ENCODE measurements around the gene PACSIN1. TPM values are rescaled to one million over a fixed set of nuclear protein-coding genes. Genes with fewer than 3 reads are reported as not detected.

Gene PACSIN1
- total RNA-seq, 1 experiment from 2014 or later = 5.0 TPM

- Histone ChIP-seq H3K9me3 (ENCODE audit: control insufficient read depth in 1 of 2, insufficient read depth in 1 of 2, low read depth in 1 of 2, low read length in 2 of 2) (peaks cover 0 to 6% of the 10 kb centered on the region in 2 experiments; a peak in 1 of 4 replicates), H3K4me3 (replicated peaks in 1 of 2; ENCODE audit: low read depth in 1 of 2, low read length in 2 of 2) (no peak within 1 kb of the TSS), H3K9me2 (ENCODE audit: insufficient read depth) (no peaks in the 10 kb centered on the region), H3K4me1 (ENCODE audit: control insufficient read depth in 1 of 2, insufficient read depth in 2 of 2, low read length in 2 of 2) (peaks cover 0 to 8% of the 10 kb centered on the region in 2 experiments; a peak in 2 of 4 replicates), H3K4me2 (ENCODE audit: low read length) (no peak within 1 kb of the TSS), H3K9ac (ENCODE audit: low read length) (no peak within 1 kb of the TSS), H2AFZ (ENCODE audit: low read depth, low read length, poor library complexity, severe bottlenecking) (no peak within 1 kb of the TSS), H4K20me1 (ENCODE audit: insufficient read depth) (no peaks in the 10 kb centered on the region), H3K27ac (ENCODE audit: low read depth, low read length) (no peak within 1 kb of the TSS), H3K27me3 (ENCODE audit: insufficient read depth, low read length) (no peaks in the 10 kb centered on the region), H3K79me2 (ENCODE audit: insufficient read depth, low read length) (no peaks in the 10 kb centered on the region), H3K36me3 (ENCODE audit: control insufficient read depth in 1 of 2, insufficient read depth in 2 of 2, low read length in 2 of 2) (no peaks in the 10 kb centered on the region)
- ChIA-PET CTCF (no interaction called here), POLR2A (no interaction called here), RAD21 (ENCODE audit: low non-redundant PET in 1 of 2, low total read pairs in 2 of 2, uncharacterized antibody in 2 of 2, unreplicated experiment in 2 of 2) (no interaction called here)
- ATAC-seq (peak; percentile 51; the same call in 1 of the 2 replicates), DNase-seq (ENCODE audit: low read depth, low spot score) (no peak)
- no TSS peak for BruUV-seq (replicated peaks)
- TF ChIP-seq ZFX (IDR thresholded peaks at IDR 0.05) (no peak), CTCF (IDR thresholded peaks at IDR 0.05 in 2 of 3, conservative IDR thresholded peaks at IDR 0.05 in 1 of 3; ENCODE audit: borderline replicate concordance in 1 of 3, insufficient read depth in 1 of 3, low read depth in 2 of 3, low read length in 2 of 3) (0 out of 6 replicates have a peak, but pooled peaks of 1 of the 3 experiments have one; percentile 1)
- intact Hi-C loops (cut with micrococcal nuclease) = no loop called here
These were observed 90.2 kb downstream of the PACSIN1 start, which contains the start of gene SPDEF for GRCh38 chr6:34556031-34556471. SPDEF (minus strand) TSS chr6:34556329; CDS start chr6:34544455, 11,874 bp downstream.

GRCh38 chr6:34556493-34556892 is 90.6 kb downstream of the PACSIN1 start:
- peaks cover 0 to 11% of the 10 kb centered on the region in 2 experiments; a peak in 2 of 4 replicates for H3K4me1 ChIP-seq (ENCODE audit: control insufficient read depth in 1 of 2, insufficient read depth in 2 of 2, low read length in 2 of 2)
- H4K20me1 ChIP-seq (ENCODE audit: insufficient read depth) = no peaks in the 10 kb centered on the region
- H3K9me3 ChIP-seq (ENCODE audit: control insufficient read depth in 1 of 2, insufficient read depth in 1 of 2, low read depth in 1 of 2, low read length in 2 of 2) = peaks cover 0 to 6% of the 10 kb centered on the region in 2 experiments; a peak in 1 of 4 replicates
- H3K36me3 ChIP-seq (ENCODE audit: control insufficient read depth in 1 of 2, insufficient read depth in 2 of 2, low read length in 2 of 2) = no peaks in the 10 kb centered on the region
- H3K9ac ChIP-seq (ENCODE audit: low read length) = no peak overlapping the region
- ChIA-PET POLR2A (no interaction called here), RAD21 (ENCODE audit: low non-redundant PET in 1 of 2, low total read pairs in 2 of 2, uncharacterized antibody in 2 of 2, unreplicated experiment in 2 of 2) (no interaction called here), CTCF (no interaction called here)
- no TSS peak for BruUV-seq (replicated peaks)
- no peak for ATAC-seq
- H3K79me2 ChIP-seq (ENCODE audit: insufficient read depth, low read length) = no peaks in the 10 kb centered on the region
- no peak overlapping the region for H2AFZ ChIP-seq (ENCODE audit: low read depth, low read length, poor library complexity, severe bottlenecking)
- H3K4me2 ChIP-seq (ENCODE audit: low read length) = no peak overlapping the region
- H3K27me3 ChIP-seq (ENCODE audit: insufficient read depth, low read length) = no peaks in the 10 kb centered on the region
- intact Hi-C loops (cut with micrococcal nuclease) = no loop called here
- H3K27ac ChIP-seq (ENCODE audit: low read depth, low read length) = no peak overlapping the region
- no peak for DNase-seq (ENCODE audit: low read depth, low spot score)
- no peak overlapping the region for H3K4me3 ChIP-seq (replicated peaks in 1 of 2; ENCODE audit: low read depth in 1 of 2, low read length in 2 of 2)
- H3K9me2 ChIP-seq (ENCODE audit: insufficient read depth) = no peaks in the 10 kb centered on the region
- TF ChIP-seq EGR1 (IDR thresholded peaks at IDR 0.05; ENCODE audit: low read depth) = no peak
- no peak for TF ChIP-seq ZFX (IDR thresholded peaks at IDR 0.05)
- no peak for TF ChIP-seq RAD21 (IDR thresholded peaks at IDR 0.05; ENCODE audit: low read depth)
- no peak for TF ChIP-seq ZNF274 (IDR thresholded peaks at IDR 0.05; ENCODE audit: low read depth, low read length)
- TF ChIP-seq EZH2 (IDR thresholded peaks at IDR 0.05) = no peak
- no peak for TF ChIP-seq TCF7L2 (IDR thresholded peaks at IDR 0.05; ENCODE audit: borderline replicate concordance, extremely low read depth, insufficient read depth, insufficient read length)
- no peak for TF ChIP-seq FOSL1 (IDR thresholded peaks at IDR 0.05; ENCODE audit: low read depth)
- no peak for TF ChIP-seq ZBTB33 (IDR thresholded peaks at IDR 0.05; ENCODE audit: extremely low read depth, insufficient replicate concordance, low read length)
- TF ChIP-seq REST (IDR thresholded peaks at IDR 0.05; ENCODE audit: low read depth) = no peak
- no peak for TF ChIP-seq JUND (IDR thresholded peaks at IDR 0.05)
- TF ChIP-seq SP1 (IDR thresholded peaks at IDR 0.05; ENCODE audit: low read depth) = no peak
- TF ChIP-seq EZH2phosphoT487 (IDR thresholded peaks at IDR 0.05; ENCODE audit: borderline replicate concordance) = no peak
